DND-41 (cell line): ENCODE data around the gene TTLL9.

Source experiments
- ATAC-seq: fragments of 200-7000 bp; cut with Tn5 transposase; 3 replicates; pipeline ENCODE4 v1.9.1; 2021; ENCODE audit warnings: low read depth; ENCODE audit not compliant: insufficient read depth
- DNase-seq: peaks from one replicate; pipeline ENCODE4 v3.0.0-alpha.2; 2020
- H2AFZ ChIP-seq: 2 replicates; pipeline ENCODE4 v1.6.0; 2012; ENCODE audit warnings: low read depth, low read length
- H3K27ac ChIP-seq: 2 replicates; pipeline ENCODE4 v1.5.1; 2012; ENCODE audit warnings: low read length, inconsistent platforms
- H3K27me3 ChIP-seq: fragments of 200-600 bp; sonication (generic); 2 replicates; pipeline ENCODE4 v1.6.0; 2012; ENCODE audit warnings: low read length, mild to moderate bottlenecking, inconsistent platforms; ENCODE audit not compliant: insufficient read depth, poor library complexity
- H3K36me3 ChIP-seq: 2 replicates; pipeline ENCODE4 v1.5.1; 2012; ENCODE audit warnings: low read length, inconsistent platforms; ENCODE audit not compliant: insufficient read depth
- H3K4me1 ChIP-seq: 2 replicates; pipeline ENCODE4 v1.5.1; 2012; ENCODE audit warnings: mild to moderate bottlenecking, low read length; ENCODE audit not compliant: insufficient read depth
- H3K4me2 ChIP-seq: 2 replicates; pipeline ENCODE4 v1.6.0; 2012; ENCODE audit warnings: mild to moderate bottlenecking, moderate library complexity, low read length, inconsistent platforms; ENCODE audit not compliant: insufficient read depth
- H3K4me3 ChIP-seq, 2 experiments: fragments of 200-600 bp in 1 of 2; shearing (Covaris generic) in 1 of 2; 2 replicates each; pipeline ENCODE4 v1.5.1; 2012 to 2016; ENCODE audit warnings: inconsistent platforms in 2 of 2, low read length in 2 of 2, mild to moderate bottlenecking in 2 of 2, low read depth in 1 of 2, moderate library complexity in 1 of 2
- H3K79me2 ChIP-seq: 2 replicates; pipeline ENCODE4 v1.6.0; 2012; ENCODE audit warnings: low read length, inconsistent platforms; ENCODE audit not compliant: insufficient read depth
- H3K9ac ChIP-seq: 2 replicates; pipeline ENCODE4 v1.6.0; 2012; ENCODE audit warnings: low read depth, mild to moderate bottlenecking, inconsistent platforms, low read length, moderate library complexity
- H3K9me3 ChIP-seq: 2 replicates; pipeline ENCODE4 v1.5.1; 2012; ENCODE audit warnings: low read length, moderate library complexity, mild to moderate bottlenecking, inconsistent platforms; ENCODE audit not compliant: insufficient read depth, severe bottlenecking
- H4K20me1 ChIP-seq: 2 replicates; pipeline ENCODE4 v1.6.0; 2012; ENCODE audit warnings: low read length; ENCODE audit not compliant: insufficient read depth
- CTCF ChIP-seq: IDR thresholded peaks from 2 replicates; pipeline ENCODE4 v1.5.1; 2012; ENCODE audit warnings: borderline replicate concordance, low read length, moderate library complexity, mild to moderate bottlenecking; ENCODE audit not compliant: poor library complexity, severe bottlenecking; ENCODE audit errors: extremely low read depth
- EZH2 ChIP-seq: IDR thresholded peaks from 3 replicates; pipeline ENCODE4 v1.6.1; 2012; ENCODE audit warnings: borderline replicate concordance, low read depth, mild to moderate bottlenecking, moderate library complexity, low read length, inconsistent platforms; ENCODE audit not compliant: severe bottlenecking

Gene TTLL9

GRCh38 chr20:31907046-31907445 is 36.6 kb downstream of the TTLL9 start:
- ATAC-seq = no peak
- H2AFZ ChIP-seq = no peak overlapping the region
- H3K9me3 ChIP-seq = no peaks in the 10 kb centered on the region
- no peaks in the 10 kb centered on the region for H3K4me1 ChIP-seq
- no peaks in the 10 kb centered on the region for H3K36me3 ChIP-seq
- no peaks in the 10 kb centered on the region for H4K20me1 ChIP-seq
- no peak overlapping the region for H3K27ac ChIP-seq
- no peak overlapping the region for H3K4me3 ChIP-seq
- DNase-seq = no peak
- no peaks in the 10 kb centered on the region for H3K27me3 ChIP-seq
- no peak for TF ChIP-seq EZH2
- no peak for TF ChIP-seq CTCF
- H3K4me2 ChIP-seq = no peak overlapping the region
- H3K9ac ChIP-seq = no peak overlapping the region
- no peaks in the 10 kb centered on the region for H3K79me2 ChIP-seq

GRCh38 chr20:31908016-31908415 is 37.6 kb downstream of the TTLL9 start:
- no peak overlapping the region for H2AFZ ChIP-seq
- no peaks in the 10 kb centered on the region for H4K20me1 ChIP-seq

GRCh38 chr20:31908424-31908823 is 38.0 kb downstream of the TTLL9 start:
- no peak overlapping the region for H3K4me2 ChIP-seq
- no peaks in the 10 kb centered on the region for H4K20me1 ChIP-seq
- no peak overlapping the region for H3K9ac ChIP-seq
- no peak overlapping the region for H3K27ac ChIP-seq
- H3K27me3 ChIP-seq = no peaks in the 10 kb centered on the region
- TF ChIP-seq CTCF (no peak), EZH2 (no peak)
- H3K36me3 ChIP-seq = no peaks in the 10 kb centered on the region
- no peak overlapping the region for H3K4me3 ChIP-seq
- H3K9me3 ChIP-seq = no peaks in the 10 kb centered on the region
- no peaks in the 10 kb centered on the region for H3K79me2 ChIP-seq
- DNase-seq = no peak
- H3K4me1 ChIP-seq = no peaks in the 10 kb centered on the region
- ATAC-seq = no peak
- H2AFZ ChIP-seq = no peak overlapping the region

More at GRCh38 chr20:31908016-31908415, 37.6 kb downstream of the TTLL9 start:
- TF ChIP-seq CTCF = no peak
- TF ChIP-seq EZH2 = no peak
- no peak overlapping the region for H3K9ac ChIP-seq
- no peaks in the 10 kb centered on the region for H3K79me2 ChIP-seq
- no peak overlapping the region for H3K4me3 ChIP-seq
- no peaks in the 10 kb centered on the region for H3K4me1 ChIP-seq
- H3K27ac ChIP-seq = no peak overlapping the region
- H3K9me3 ChIP-seq = no peaks in the 10 kb centered on the region
- no peaks in the 10 kb centered on the region for H3K27me3 ChIP-seq
- no peak for DNase-seq
- no peaks in the 10 kb centered on the region for H3K36me3 ChIP-seq
- H3K4me2 ChIP-seq = no peak overlapping the region
- ATAC-seq = 0 out of 3 replicates have a peak, but pooled peaks have one; percentile 45
